ENCODE measurements around the gene PCGF3.

GRCh38 chr4:793093-793861 is 87.6 kb downstream of the PCGF3 start:
- TF ChIP-seq EZH2phosphoT487 (IDR thresholded peaks at IDR 0.05; ENCODE audit: insufficient read depth, low read depth) (no peak), EZH2 (IDR thresholded peaks at IDR 0.05; ENCODE audit: insufficient read depth, poor library complexity, severe bottlenecking) (no peak)

Data from GM23248 (cell line).